Trophoblast cell (in vitro differentiated cells and primary cell): Measurements from ENCODE around the gene UBE2L5.
A peak's percentile ranks its signal among the peaks of the same experiment; 100 is the strongest.

Experiments used
- DNase-seq, 2 donors: peaks; one replicate each; pipeline ENCODE4 v3.0.0-alpha.2; 2016
- H2AFZ ChIP-seq: 2 replicates; pipeline ENCODE4 v1.6.1; 2013; ENCODE audit warnings: low read length, moderate library complexity, mild to moderate bottlenecking; ENCODE audit not compliant: insufficient read depth, poor library complexity
- H2AK5ac ChIP-seq: 2 replicates; pipeline ENCODE4 v1.6.1; 2013; ENCODE audit warnings: mild to moderate bottlenecking, low read length
- H2BK120ac ChIP-seq: 2 replicates; pipeline ENCODE4 v1.6.1; 2013; ENCODE audit warnings: low read length, mild to moderate bottlenecking, moderate library complexity; ENCODE audit not compliant: insufficient read depth, poor library complexity
- H2BK12ac ChIP-seq: 2 replicates; pipeline ENCODE4 v1.6.1; 2013; ENCODE audit warnings: mild to moderate bottlenecking, low read length, moderate library complexity
- H2BK5ac ChIP-seq: 2 replicates; pipeline ENCODE4 v1.6.1; 2013; ENCODE audit warnings: low read length, low read depth, moderate library complexity, mild to moderate bottlenecking; ENCODE audit not compliant: poor library complexity
- H3K14ac ChIP-seq: 2 replicates; pipeline ENCODE4 v1.6.1; 2013; ENCODE audit warnings: mild to moderate bottlenecking, low read length
- H3K18ac ChIP-seq: 2 replicates; pipeline ENCODE4 v1.6.1; 2013; ENCODE audit warnings: mild to moderate bottlenecking, low read length
- H3K23ac ChIP-seq: 2 replicates; pipeline ENCODE4 v1.6.1; 2013; ENCODE audit warnings: low read length
- H3K27ac ChIP-seq: 2 replicates; pipeline ENCODE4 v1.5.1; 2013; ENCODE audit warnings: low read depth, mild to moderate bottlenecking, inconsistent platforms, low read length, moderate library complexity
- H3K27me3 ChIP-seq: 2 replicates; pipeline ENCODE4 v1.6.1; 2013; ENCODE audit warnings: inconsistent platforms, mild to moderate bottlenecking, low read length, moderate library complexity; ENCODE audit not compliant: insufficient read depth
- H3K36me3 ChIP-seq, 2 experiments: 1 replicate in 1 of 2; 2 replicates in 1 of 2; pipeline ENCODE4 v1.6.1; 2013; ENCODE audit warnings: low read length in 2 of 2, mild to moderate bottlenecking in 2 of 2, moderate library complexity in 1 of 2; ENCODE audit not compliant: insufficient read depth in 2 of 2, control insufficient read depth in 1 of 2
- H3K4ac ChIP-seq: 2 replicates; pipeline ENCODE4 v1.6.1; 2013; ENCODE audit warnings: low read depth, mild to moderate bottlenecking, low read length, moderate library complexity
- H3K4me1 ChIP-seq, 2 experiments: 1 replicate in 1 of 2; 2 replicates in 1 of 2; pipeline ENCODE4 v1.6.1; 2013; ENCODE audit warnings: low read length in 2 of 2, mild to moderate bottlenecking in 2 of 2, moderate library complexity in 1 of 2; ENCODE audit not compliant: insufficient read depth in 2 of 2, control insufficient read depth in 1 of 2
- H3K4me2 ChIP-seq: 2 replicates; pipeline ENCODE4 v1.6.1; 2013; ENCODE audit warnings: inconsistent platforms, mild to moderate bottlenecking, low read length, moderate library complexity
- H3K4me3 ChIP-seq: 2 replicates; pipeline ENCODE4 v1.5.1; 2013; ENCODE audit warnings: mild to moderate bottlenecking, low read depth, low read length, inconsistent platforms
- H3K79me1 ChIP-seq: one replicate; pipeline ENCODE4 v1.6.1; 2013; ENCODE audit warnings: low read length
- H3K79me2 ChIP-seq: 2 replicates; pipeline ENCODE4 v1.6.1; 2013; ENCODE audit warnings: low read length, mild to moderate bottlenecking; ENCODE audit not compliant: control insufficient read depth, insufficient read depth, poor library complexity
- H3K9ac ChIP-seq: 2 replicates; pipeline ENCODE4 v1.6.1; 2013; ENCODE audit warnings: mild to moderate bottlenecking, low read length
- H3K9me3 ChIP-seq: 2 replicates; pipeline ENCODE4 v1.6.1; 2013; ENCODE audit warnings: low read depth, mild to moderate bottlenecking, control low read depth, inconsistent platforms, low read length; ENCODE audit not compliant: insufficient read depth
- H4K12ac ChIP-seq: 2 replicates; pipeline ENCODE4 v1.6.1; 2013; ENCODE audit warnings: low read depth, mild to moderate bottlenecking, low read length, moderate library complexity
- H4K8ac ChIP-seq: 2 replicates; pipeline ENCODE4 v1.6.1; 2013; ENCODE audit warnings: low read depth, mild to moderate bottlenecking, low read length, moderate library complexity
- H4K91ac ChIP-seq: one replicate; pipeline ENCODE4 v1.6.1; 2013; ENCODE audit warnings: low read depth, mild to moderate bottlenecking, low read length, moderate library complexity
- WGBS: extraction: QIAGEN DNeasy Blood & Tissue Kit; methylation state at CpG from one replicate; pipeline ENCODE4 v1.1.7; 2013; ENCODE audit warnings: missing lambda C conversion rate; ENCODE audit not compliant: insufficient read length, insufficient coverage; ENCODE audit errors: extremely low coverage; 5-methylcytosine and 5-hydroxymethylcytosine counted together

The UBE2L5 gene

DNA sequence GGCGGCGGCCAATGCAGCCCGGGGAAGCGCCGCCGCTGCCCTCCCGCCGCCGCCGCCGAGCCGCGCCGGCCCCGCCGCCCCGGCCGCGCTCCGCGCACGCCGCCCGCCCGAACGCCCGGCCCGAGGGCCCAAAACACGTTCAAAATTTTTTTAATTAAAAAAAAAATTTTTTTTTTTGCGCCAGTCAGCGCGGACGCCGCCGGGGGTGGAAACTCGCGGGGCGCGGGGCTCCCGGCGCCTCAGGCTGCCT, 43.0 kb downstream of the UBE2L5 start:
- WGBS: no CpG with 5 or more reads among the region's 41 CpGs
- H2AK5ac ChIP-seq: peak overlapping the region; percentile 64

DNA sequence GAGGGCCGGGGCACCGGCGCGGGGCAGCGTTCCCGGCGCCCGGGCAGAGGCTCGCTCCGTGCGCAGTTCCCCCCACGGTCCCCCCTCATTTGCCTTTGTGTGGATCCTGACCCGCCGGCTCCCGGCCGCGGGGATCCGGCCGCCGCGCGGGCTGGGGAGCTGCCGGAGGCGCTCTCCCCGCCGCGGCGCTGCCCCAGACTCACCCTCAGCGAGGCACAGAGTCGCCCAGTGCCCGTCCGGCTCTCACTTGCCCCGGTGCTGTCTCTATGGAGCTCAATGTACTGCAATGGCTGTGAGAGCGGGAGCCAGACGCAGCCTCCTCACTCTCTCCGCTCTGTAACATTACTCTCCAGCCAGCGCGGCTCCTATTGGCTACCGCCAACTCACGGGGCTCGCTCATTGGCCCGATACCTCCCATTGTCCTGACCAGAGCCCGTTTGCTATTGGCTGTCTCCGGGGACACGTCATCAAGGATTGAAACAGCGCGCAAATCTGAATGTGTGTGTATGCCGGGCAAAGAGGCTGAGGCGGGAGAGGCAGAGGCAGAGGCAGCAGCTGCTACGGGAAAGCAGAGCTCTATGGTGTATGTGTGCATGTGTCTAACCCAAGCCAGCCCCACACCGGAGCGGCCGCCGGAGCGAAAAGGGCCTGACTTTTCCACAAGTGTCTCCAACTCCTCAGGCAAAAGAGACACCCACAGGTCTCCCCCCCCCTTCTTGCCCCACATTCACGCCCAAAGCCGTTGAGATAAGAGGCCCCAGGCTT, 43.5 kb downstream of the UBE2L5 start, which contains the start of gene HMGB1:
Gene HMGB1, minus strand, starts transcription at position 344 of the 765 bp plus-strand sequence. CDS start 2,256 bp downstream, outside the sequence.
- Histone ChIP-seq H2BK5ac (peak within 1 kb of the TSS; percentile 99), H2AFZ (peak within 1 kb of the TSS; percentile 35), H3K27me3 (no peaks in the 10 kb centered on the region), H3K9me3 (no peaks in the 10 kb centered on the region), H4K12ac (peak within 1 kb of the TSS; percentile 91), H2AK5ac (peak within 1 kb of the TSS; percentile 64), H2BK12ac (no peak within 1 kb of the TSS), H3K4ac (peak within 1 kb of the TSS; percentile 90), H3K4me2 (peak within 1 kb of the TSS; percentile 93), H3K79me1 (peaks cover 13% of the 10 kb centered on the region), H2BK120ac (peak within 1 kb of the TSS; percentile 93), H3K4me3 (peak within 1 kb of the TSS; percentile 96), H3K79me2 (peaks cover 12% of the 10 kb centered on the region), H4K91ac (peak within 1 kb of the TSS; percentile 94), H4K8ac (peak within 1 kb of the TSS; percentile 88), H3K14ac (peak within 1 kb of the TSS; percentile 98), H3K27ac (peak within 1 kb of the TSS; percentile 99), H3K36me3 (peaks cover 0 to 5% of the 10 kb centered on the region in 2 experiments), H3K9ac (peak within 1 kb of the TSS; percentile 100), H3K4me1 (peaks cover 0 to 3% of the 10 kb centered on the region in 2 experiments), H3K23ac (no peak within 1 kb of the TSS), H3K18ac (peak within 1 kb of the TSS; percentile 91)
- WGBS: no CpG with 5 or more reads among the region's 57 CpGs
- DNase-seq: peak; percentile 99 to 100

More for the DNA sequence above, 43.0 kb downstream of the UBE2L5 start:
- Histone ChIP-seq H4K12ac (peak overlapping the region; percentile 91), H2AFZ (no peak overlapping the region), H3K79me2 (peaks cover 12% of the 10 kb centered on the region), H3K9ac (peak overlapping the region; percentile 100), H3K4me2 (peak overlapping the region; percentile 58), H3K18ac (peak overlapping the region; percentile 91), H3K23ac (no peak overlapping the region), H2BK5ac (peak overlapping the region; percentile 99), H3K14ac (peak overlapping the region; percentile 98), H4K91ac (peak overlapping the region; percentile 94), H3K27ac (peak overlapping the region; percentile 99), H3K4me3 (peak overlapping the region; percentile 96), H3K79me1 (peaks cover 13% of the 10 kb centered on the region), H3K36me3 (peaks cover 0 to 5% of the 10 kb centered on the region in 2 experiments), H3K4ac (peak overlapping the region; percentile 90), H3K4me1 (peaks cover 0 to 3% of the 10 kb centered on the region in 2 experiments), H4K8ac (peak overlapping the region; percentile 88), H3K27me3 (no peaks in the 10 kb centered on the region), H2BK12ac (no peak overlapping the region), H3K9me3 (no peaks in the 10 kb centered on the region), H2BK120ac (peak overlapping the region; percentile 93)
- DNase-seq: no peak

DNA sequence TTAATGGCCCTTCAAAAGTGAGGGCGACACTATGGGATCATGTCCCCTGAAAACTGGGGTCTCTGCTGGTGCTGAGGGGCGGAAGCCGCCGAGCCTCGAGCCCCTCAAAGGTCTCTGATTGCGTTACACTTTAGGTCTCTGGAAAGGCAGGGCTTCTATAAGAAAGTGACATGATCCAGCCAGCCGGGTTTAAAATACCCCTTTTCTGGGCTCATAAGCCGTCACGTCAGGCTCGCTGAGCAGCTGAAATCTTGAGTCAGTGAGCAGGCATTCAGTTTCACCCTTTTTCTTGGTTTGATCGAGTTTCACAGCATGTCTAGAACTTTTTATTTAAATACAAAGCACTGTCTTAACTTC, 44.0 kb downstream of the UBE2L5 start:
- peaks cover 12% of the 10 kb centered on the region for H3K79me2 ChIP-seq
- peak overlapping the region; percentile 35 for H2AFZ ChIP-seq
- H2AK5ac ChIP-seq: no peak overlapping the region
- H2BK120ac ChIP-seq: no peak overlapping the region
- DNase-seq: no peak
- H4K8ac ChIP-seq: peak overlapping the region; percentile 35
- H3K9ac ChIP-seq: peak overlapping the region; percentile 67
- H3K23ac ChIP-seq: no peak overlapping the region
- H3K18ac ChIP-seq: no peak overlapping the region
- no peaks in the 10 kb centered on the region for H3K9me3 ChIP-seq
- H3K36me3 ChIP-seq: peaks cover 0 to 5% of the 10 kb centered on the region in 2 experiments
- H3K4me3 ChIP-seq: peak overlapping the region; percentile 46
- peak overlapping the region; percentile 39 for H4K91ac ChIP-seq
- H3K79me1 ChIP-seq: peaks cover 13% of the 10 kb centered on the region
- H3K27ac ChIP-seq: peak overlapping the region; percentile 68
- H2BK12ac ChIP-seq: no peak overlapping the region
- no peak overlapping the region for H4K12ac ChIP-seq
- H3K4ac ChIP-seq: peak overlapping the region; percentile 23
- H3K4me2 ChIP-seq: peak overlapping the region; percentile 93
- peak overlapping the region; percentile 35 for H2BK5ac ChIP-seq
- no peaks in the 10 kb centered on the region for H3K27me3 ChIP-seq
- WGBS: no CpG with 5 or more reads among the region's 11 CpGs
- peak overlapping the region; percentile 47 for H3K14ac ChIP-seq
- peaks cover 0 to 3% of the 10 kb centered on the region in 2 experiments for H3K4me1 ChIP-seq

DNA sequence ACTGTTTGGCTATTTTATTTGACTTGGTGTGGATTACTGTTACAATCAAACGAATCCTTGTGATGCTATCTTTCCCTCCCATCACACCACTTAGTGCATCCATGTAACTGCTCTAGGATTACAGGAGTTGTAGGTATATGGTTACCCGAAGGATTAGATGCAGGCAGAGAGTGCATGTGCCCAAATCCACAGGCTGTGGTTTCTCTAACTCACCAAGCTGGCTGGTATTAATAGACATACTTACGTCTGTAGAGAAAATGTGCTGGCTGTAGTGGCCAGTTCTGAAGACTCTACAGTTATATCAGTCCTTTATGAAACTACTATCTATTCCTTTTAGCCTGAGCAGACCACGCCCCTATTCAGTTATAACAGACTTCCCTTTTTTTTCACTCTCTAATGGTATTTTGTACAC, 44.6 kb downstream of the UBE2L5 start:
- H3K79me1 ChIP-seq: peaks cover 13% of the 10 kb centered on the region
- H2BK120ac ChIP-seq: no peak overlapping the region
- H3K9me3 ChIP-seq: no peaks in the 10 kb centered on the region
- no peak overlapping the region for H3K14ac ChIP-seq
- H2AFZ ChIP-seq: no peak overlapping the region
- no peak overlapping the region for H3K4me3 ChIP-seq
- H4K8ac ChIP-seq: no peak overlapping the region
- H3K27me3 ChIP-seq: no peaks in the 10 kb centered on the region
- DNase-seq: no peak
- peaks cover 0 to 5% of the 10 kb centered on the region in 2 experiments for H3K36me3 ChIP-seq
- no peak overlapping the region for H3K18ac ChIP-seq
- peaks cover 12% of the 10 kb centered on the region for H3K79me2 ChIP-seq
- no CpG with 5 or more reads among the region's 4 CpGs for WGBS
- no peak overlapping the region for H3K9ac ChIP-seq
- no peak overlapping the region for H3K4ac ChIP-seq
- H3K4me1 ChIP-seq: peaks cover 0 to 3% of the 10 kb centered on the region in 2 experiments
- no peak overlapping the region for H2BK12ac ChIP-seq
- no peak overlapping the region for H2AK5ac ChIP-seq
- H3K23ac ChIP-seq: no peak overlapping the region
- H4K12ac ChIP-seq: no peak overlapping the region
- no peak overlapping the region for H3K27ac ChIP-seq
- H2BK5ac ChIP-seq: no peak overlapping the region
- H4K91ac ChIP-seq: no peak overlapping the region
- H3K4me2 ChIP-seq: peak overlapping the region; percentile 2
